ENCODE results near the gene ZMYND11. TPM values are rescaled to one million over a fixed set of nuclear protein-coding genes. Genes with fewer than 3 reads are reported as not detected.

The ZMYND11 gene
- total RNA-seq, 3 donors from 2014 or later (not counting 1 experiment from before 2014, with no cell fraction given), result 50.6 to 63.9 (median 52.6) TPM

GRCh38 chr10:209357-209756, 74.1 kb downstream of the ZMYND11 start:
- Histone ChIP-seq H3K27me3 (ENCODE audit: control insufficient read depth, insufficient read depth, low read length) (no peaks in the 10 kb centered on the region), H3K9me3 (ENCODE audit: control insufficient read depth, insufficient read depth, low read length) (no peaks in the 10 kb centered on the region), H3K27ac (ENCODE audit: low read length) (no peak overlapping the region), H3K36me3 (ENCODE audit: control insufficient read depth, insufficient read depth, low read length) (peaks cover 13% of the 10 kb centered on the region), H3K4me3 (ENCODE audit: low read length) (no peak overlapping the region), H3K4me1 (ENCODE audit: control insufficient read depth, insufficient read depth, low read length) (no peaks in the 10 kb centered on the region)
- Mint-ChIP-seq H3K36me3 (no peaks in the 10 kb centered on the region), H3K4me3 (no peak overlapping the region), H3K27ac (no peak overlapping the region), H3K27me3 (ENCODE audit: low read depth in 2 of 2) (no peaks in the 10 kb centered on the region), H3K4me1 (peaks cover 11 to 14% of the 10 kb centered on the region in 2 donors), H3K9me3 (no peaks in the 10 kb centered on the region)
- WGBS (ENCODE audit: insufficient coverage), result 98% methylated on average over 3 of the region's 6 CpGs
- peak; percentile 5 for TF ChIP-seq CTCF (IDR thresholded peaks at IDR 0.05)
- ATAC-seq (no peak), DNase-seq (no peak)
- intact Hi-C loops (cut with micrococcal nuclease), result no loop called here

GRCh38 chr10:210297-210696, 75.0 kb downstream of the ZMYND11 start:
- Mint-ChIP-seq H3K4me3 (no peak overlapping the region), H3K27me3 (ENCODE audit: low read depth in 2 of 2) (no peaks in the 10 kb centered on the region), H3K36me3 (no peaks in the 10 kb centered on the region), H3K27ac (no peak overlapping the region), H3K9me3 (no peaks in the 10 kb centered on the region), H3K4me1 (peaks cover 2 to 7% of the 10 kb centered on the region in 2 donors)
- H3K36me3 ChIP-seq (ENCODE audit: control insufficient read depth, insufficient read depth, low read length), result peaks cover 15% of the 10 kb centered on the region
- no peaks in the 10 kb centered on the region for H3K4me1 ChIP-seq (ENCODE audit: control insufficient read depth, insufficient read depth, low read length)
- intact Hi-C loops (cut with micrococcal nuclease), result no loop called here
- H3K9me3 ChIP-seq (ENCODE audit: control insufficient read depth, insufficient read depth, low read length), result no peaks in the 10 kb centered on the region
- no peak overlapping the region for H3K27ac ChIP-seq (ENCODE audit: low read length)
- WGBS (ENCODE audit: insufficient coverage), result 100% methylated on average over 5 of the region's 5 CpGs
- no peaks in the 10 kb centered on the region for H3K27me3 ChIP-seq (ENCODE audit: control insufficient read depth, insufficient read depth, low read length)
- no peak for ATAC-seq
- no peak for DNase-seq
- TF ChIP-seq CTCF (IDR thresholded peaks at IDR 0.05), result no peak
- H3K4me3 ChIP-seq (ENCODE audit: low read length), result no peak overlapping the region

- 100% methylated on average over 4 of the region's 4 CpGs for WGBS (ENCODE audit: insufficient coverage)
These were observed 80.2 kb downstream of the ZMYND11 start for GRCh38 chr10:215444-215843.

More at GRCh38 chr10:215444-215843, 80.2 kb downstream of the ZMYND11 start:
- no peaks in the 10 kb centered on the region for H3K27me3 ChIP-seq (ENCODE audit: control insufficient read depth, insufficient read depth, low read length)
- no peak for DNase-seq
- Mint-ChIP-seq H3K36me3 (no peaks in the 10 kb centered on the region), H3K4me1 (peaks cover 16 to 19% of the 10 kb centered on the region in 2 donors), H3K4me3 (no peak overlapping the region), H3K27ac (no peak overlapping the region), H3K9me3 (no peaks in the 10 kb centered on the region), H3K27me3 (ENCODE audit: low read depth in 2 of 2) (no peaks in the 10 kb centered on the region)
- no peak for ATAC-seq
- H3K27ac ChIP-seq (ENCODE audit: low read length), result no peak overlapping the region
- no peak for TF ChIP-seq CTCF (IDR thresholded peaks at IDR 0.05)
- intact Hi-C loops (cut with micrococcal nuclease), result no loop called here
- H3K4me1 ChIP-seq (ENCODE audit: control insufficient read depth, insufficient read depth, low read length), result no peaks in the 10 kb centered on the region
- peaks cover 8% of the 10 kb centered on the region for H3K36me3 ChIP-seq (ENCODE audit: control insufficient read depth, insufficient read depth, low read length)
- H3K4me3 ChIP-seq (ENCODE audit: low read length), result no peak overlapping the region
- H3K9me3 ChIP-seq (ENCODE audit: control insufficient read depth, insufficient read depth, low read length), result no peaks in the 10 kb centered on the region
